ENCODE results near the gene AFF3. TPM values are rescaled to one million over a fixed set of nuclear protein-coding genes. Genes with fewer than 3 reads are reported as not detected.

The AFF3 gene
- total RNA-seq, 2 donors from 2014 or later = 10.8 to 16.2 TPM

DNA sequence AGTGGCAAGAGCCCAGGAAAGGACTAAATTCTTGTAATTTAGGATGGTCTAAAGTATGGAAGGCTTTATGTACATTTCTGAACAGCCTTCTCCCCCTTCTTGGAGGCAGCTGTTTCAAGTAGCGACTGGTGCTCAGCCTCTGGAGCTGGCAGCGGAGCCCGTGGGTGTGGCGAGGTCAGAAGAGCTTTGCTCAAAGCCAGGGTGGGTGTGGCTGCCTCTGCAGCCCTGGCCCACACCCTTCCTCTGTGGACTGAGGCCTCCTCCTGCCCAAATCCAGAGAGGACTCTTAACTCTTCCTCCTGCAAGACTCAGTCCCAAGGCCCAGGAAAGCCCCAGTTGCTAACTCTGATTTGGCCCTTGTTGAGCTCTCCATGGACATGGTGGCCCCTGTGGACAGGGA is 450.5 kb downstream of the AFF3 start:
- TF ChIP-seq, protein P1, sequence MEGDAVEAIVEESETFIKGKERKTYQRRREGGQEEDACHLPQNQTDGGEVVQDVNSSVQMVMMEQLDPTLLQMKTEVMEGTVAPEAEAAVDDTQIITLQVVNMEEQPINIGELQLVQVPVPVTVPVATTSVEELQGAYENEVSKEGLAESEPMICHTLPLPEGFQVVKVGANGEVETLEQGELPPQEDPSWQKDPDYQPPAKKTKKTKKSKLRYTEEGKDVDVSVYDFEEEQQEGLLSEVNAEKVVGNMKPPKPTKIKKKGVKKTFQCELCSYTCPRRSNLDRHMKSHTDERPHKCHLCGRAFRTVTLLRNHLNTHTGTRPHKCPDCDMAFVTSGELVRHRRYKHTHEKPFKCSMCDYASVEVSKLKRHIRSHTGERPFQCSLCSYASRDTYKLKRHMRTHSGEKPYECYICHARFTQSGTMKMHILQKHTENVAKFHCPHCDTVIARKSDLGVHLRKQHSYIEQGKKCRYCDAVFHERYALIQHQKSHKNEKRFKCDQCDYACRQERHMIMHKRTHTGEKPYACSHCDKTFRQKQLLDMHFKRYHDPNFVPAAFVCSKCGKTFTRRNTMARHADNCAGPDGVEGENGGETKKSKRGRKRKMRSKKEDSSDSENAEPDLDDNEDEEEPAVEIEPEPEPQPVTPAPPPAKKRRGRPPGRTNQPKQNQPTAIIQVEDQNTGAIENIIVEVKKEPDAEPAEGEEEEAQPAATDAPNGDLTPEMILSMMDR (IDR thresholded peaks at IDR 0.05) = no peak
- DNase-seq (ENCODE audit: low spot score) = peak; percentile 69
- H3K36me3 ChIP-seq = no peaks in the 10 kb centered on the region
- H3K9me3 ChIP-seq = no peaks in the 10 kb centered on the region
- no peak overlapping the region for H3K4me3 ChIP-seq
- no peaks in the 10 kb centered on the region for H3K27me3 ChIP-seq
- H3K4me1 ChIP-seq = peaks cover 0 to 56% of the 10 kb centered on the region in 2 donors
- H3K27ac ChIP-seq = no peak overlapping the region

DNA sequence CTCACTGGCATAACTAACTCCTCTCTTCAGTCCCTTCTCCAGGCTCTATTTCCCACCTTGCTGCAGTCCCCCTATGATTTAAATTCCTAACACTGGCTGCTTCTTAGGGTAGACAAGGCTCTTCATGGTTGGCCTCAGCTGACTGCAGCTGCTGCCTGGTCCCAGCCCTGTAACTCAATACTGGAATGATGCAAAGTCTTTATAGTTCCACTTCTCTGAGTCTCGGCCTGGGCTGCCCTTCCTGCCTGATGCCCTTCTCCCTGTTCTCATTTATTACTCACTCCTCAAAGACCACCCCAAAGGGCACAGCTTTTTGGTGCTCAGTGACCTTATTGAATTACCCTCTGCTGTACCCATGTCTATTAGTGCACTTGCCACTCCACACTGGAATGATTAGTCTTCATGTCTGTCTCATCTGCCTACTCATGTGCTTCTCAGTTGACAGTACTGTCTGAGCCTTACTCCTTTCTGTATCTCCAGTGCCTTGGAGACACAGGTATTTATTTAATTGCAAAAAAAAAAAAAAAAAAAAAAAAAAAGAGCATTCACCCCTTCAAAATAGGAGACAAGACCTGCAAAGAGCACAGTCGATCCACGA is 453.1 kb downstream of the AFF3 start:
- Histone ChIP-seq H3K27me3 (no peaks in the 10 kb centered on the region), H3K4me1 (peaks cover 0 to 31% of the 10 kb centered on the region in 2 donors), H3K4me3 (no peak overlapping the region), H3K27ac (no peak overlapping the region), H3K36me3 (no peaks in the 10 kb centered on the region), H3K9me3 (no peaks in the 10 kb centered on the region)
- TF ChIP-seq, protein P1 (IDR thresholded peaks at IDR 0.05) = no peak
- DNase-seq (ENCODE audit: low spot score) = peak; percentile 42

DNA sequence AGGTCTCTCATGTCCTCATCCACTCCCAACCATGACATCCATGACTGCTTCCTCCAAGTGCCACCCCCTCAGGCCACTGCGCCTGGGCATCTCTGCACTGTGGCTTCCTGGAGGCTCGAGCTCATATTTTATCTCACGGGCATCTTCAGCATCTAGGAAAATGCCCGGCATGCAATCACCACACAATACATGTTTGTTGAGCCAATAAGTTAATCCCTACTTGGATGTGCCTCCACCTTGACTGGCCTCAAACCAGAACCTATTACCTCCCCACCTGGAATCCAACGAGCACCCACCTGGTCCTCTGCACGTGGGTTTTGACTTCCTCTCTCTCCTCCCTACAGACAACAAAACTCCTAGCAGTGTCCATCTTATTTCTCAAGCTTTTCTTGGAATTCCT is 453.7 kb downstream of the AFF3 start:
- no peak overlapping the region for H3K4me3 ChIP-seq
- peaks cover 0 to 26% of the 10 kb centered on the region in 2 donors for H3K4me1 ChIP-seq
- no peaks in the 10 kb centered on the region for H3K36me3 ChIP-seq
- TF ChIP-seq, protein P1 (IDR thresholded peaks at IDR 0.05) = no peak
- no peak for DNase-seq (ENCODE audit: low spot score)
- H3K27me3 ChIP-seq = no peaks in the 10 kb centered on the region
- H3K27ac ChIP-seq = no peak overlapping the region
- H3K9me3 ChIP-seq = no peaks in the 10 kb centered on the region

DNA sequence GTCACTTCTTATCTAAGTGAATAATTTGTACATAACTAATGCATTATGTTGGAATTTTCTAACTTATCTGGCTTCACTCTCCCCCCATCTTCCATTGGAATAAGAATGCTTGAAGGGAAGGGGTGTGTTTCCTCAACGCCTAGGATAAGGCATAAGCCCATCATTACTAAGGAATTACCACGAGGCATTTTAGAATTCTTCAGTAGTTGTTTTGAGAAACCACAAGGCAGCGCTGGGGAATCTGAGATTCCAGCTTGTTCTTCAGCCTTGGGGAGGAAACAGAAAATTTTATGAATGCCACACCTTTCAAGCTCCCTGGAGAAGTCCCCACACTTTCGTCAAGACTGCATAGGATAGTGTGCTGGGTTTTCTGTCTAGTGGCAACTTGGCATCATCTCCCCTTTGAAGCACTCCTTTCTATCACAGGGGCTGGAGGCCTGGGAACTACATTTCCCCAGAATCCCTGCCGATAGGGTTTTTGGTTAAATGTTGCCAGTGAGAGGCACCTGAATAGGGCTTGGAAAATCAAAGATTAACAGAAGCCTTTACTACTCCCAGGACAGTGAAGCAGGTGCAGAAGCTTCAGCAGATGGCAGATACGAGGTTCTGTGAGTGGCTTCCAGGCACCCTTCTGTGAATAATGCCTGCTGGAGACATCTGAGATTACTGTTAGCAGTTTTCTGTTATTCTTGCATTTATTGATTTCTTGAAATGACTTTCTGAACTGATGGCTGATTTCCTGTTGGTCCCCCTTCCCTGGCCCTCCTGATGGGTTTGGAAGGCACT is 459.9 kb downstream of the AFF3 start:
- DNase-seq (ENCODE audit: low spot score) = peak; percentile 40
- TF ChIP-seq, protein P1 (IDR thresholded peaks at IDR 0.05) = no peak
- Histone ChIP-seq H3K9me3 (no peaks in the 10 kb centered on the region), H3K27ac (no peak overlapping the region), H3K36me3 (no peaks in the 10 kb centered on the region), H3K27me3 (no peaks in the 10 kb centered on the region), H3K4me3 (no peak overlapping the region), H3K4me1 (peaks cover 0 to 27% of the 10 kb centered on the region in 2 donors)

DNA sequence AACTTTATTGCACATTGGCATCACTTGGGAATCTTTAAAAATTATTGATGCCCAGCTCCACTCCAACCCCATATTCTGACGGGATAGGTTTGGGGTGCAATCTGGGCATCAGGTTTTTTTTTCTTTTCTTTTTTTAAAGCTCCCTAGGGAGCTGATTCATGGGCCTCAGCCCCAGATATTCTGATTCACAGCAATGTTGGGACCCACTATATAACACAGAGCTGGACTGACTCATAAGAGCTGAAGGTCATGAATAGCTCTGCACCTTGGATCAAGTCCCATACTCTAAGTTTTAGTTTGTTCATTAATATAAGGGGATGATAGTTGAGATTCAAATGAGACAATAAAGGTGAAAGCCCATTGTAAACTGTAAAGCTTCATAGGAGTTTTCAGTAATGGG is 461.4 kb downstream of the AFF3 start:
- Histone ChIP-seq H3K27me3 (no peaks in the 10 kb centered on the region), H3K4me1 (peaks cover 0 to 27% of the 10 kb centered on the region in 2 donors), H3K4me3 (no peak overlapping the region), H3K27ac (peak overlapping the region in 1 of 2 donors; percentile 15), H3K9me3 (no peaks in the 10 kb centered on the region), H3K36me3 (no peaks in the 10 kb centered on the region)
- DNase-seq (ENCODE audit: low spot score) = peak; percentile 23
- TF ChIP-seq, protein P1 (IDR thresholded peaks at IDR 0.05) = no peak
